Keratinocyte (primary cell): ENCODE results near the gene S100A10.

Experiments
- EZH2 ChIP-seq: IDR thresholded peaks from one replicate; pipeline ENCODE4 v1.6.1; 2012; ENCODE audit warnings: inconsistent platforms, mild to moderate bottlenecking, low read length, moderate library complexity
- TF ChIP-seq, protein P1 (sequence below), 3 experiments: IDR thresholded peaks in 1 of 3; conservative IDR thresholded peaks in 1 of 3; optimal IDR thresholded peaks in 1 of 3; 2 replicates in 2 of 3; 3 replicates in 1 of 3; pipeline versions ENCODE3 to v1.5.1; 2011; ENCODE audit warnings: low read length in 3 of 3, mild to moderate bottlenecking in 3 of 3, moderate library complexity in 2 of 3, control low read depth in 1 of 3, inconsistent platforms in 1 of 3; ENCODE audit not compliant: insufficient read depth in 2 of 3; ENCODE audit errors: extremely low read depth in 1 of 3

DNA sequence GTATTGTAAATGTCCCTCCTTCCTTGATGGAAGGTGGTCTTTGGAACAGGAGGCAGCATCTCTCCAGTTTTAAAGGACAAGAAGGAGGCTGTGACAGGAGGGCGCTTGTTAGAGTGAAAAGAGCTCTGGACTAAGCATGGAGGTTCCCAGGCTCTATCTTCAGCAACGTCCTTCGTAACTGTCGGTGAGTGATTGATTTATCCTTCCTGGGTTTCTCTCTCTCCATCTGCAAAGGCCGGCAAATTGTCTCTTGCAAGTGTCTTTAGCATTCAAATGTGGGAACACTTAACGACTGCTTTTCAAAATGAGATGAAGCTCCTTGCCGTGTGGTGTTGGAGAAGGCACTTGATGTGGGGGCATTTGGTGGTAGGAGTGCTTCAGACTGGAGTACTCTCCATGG is 27.9 kb upstream of the S100A10 start:
- TF ChIP-seq, protein P1, sequence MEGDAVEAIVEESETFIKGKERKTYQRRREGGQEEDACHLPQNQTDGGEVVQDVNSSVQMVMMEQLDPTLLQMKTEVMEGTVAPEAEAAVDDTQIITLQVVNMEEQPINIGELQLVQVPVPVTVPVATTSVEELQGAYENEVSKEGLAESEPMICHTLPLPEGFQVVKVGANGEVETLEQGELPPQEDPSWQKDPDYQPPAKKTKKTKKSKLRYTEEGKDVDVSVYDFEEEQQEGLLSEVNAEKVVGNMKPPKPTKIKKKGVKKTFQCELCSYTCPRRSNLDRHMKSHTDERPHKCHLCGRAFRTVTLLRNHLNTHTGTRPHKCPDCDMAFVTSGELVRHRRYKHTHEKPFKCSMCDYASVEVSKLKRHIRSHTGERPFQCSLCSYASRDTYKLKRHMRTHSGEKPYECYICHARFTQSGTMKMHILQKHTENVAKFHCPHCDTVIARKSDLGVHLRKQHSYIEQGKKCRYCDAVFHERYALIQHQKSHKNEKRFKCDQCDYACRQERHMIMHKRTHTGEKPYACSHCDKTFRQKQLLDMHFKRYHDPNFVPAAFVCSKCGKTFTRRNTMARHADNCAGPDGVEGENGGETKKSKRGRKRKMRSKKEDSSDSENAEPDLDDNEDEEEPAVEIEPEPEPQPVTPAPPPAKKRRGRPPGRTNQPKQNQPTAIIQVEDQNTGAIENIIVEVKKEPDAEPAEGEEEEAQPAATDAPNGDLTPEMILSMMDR (optimal IDR thresholded peaks at IDR 0.05 in 1 of 3, IDR thresholded peaks at IDR 0.05 in 1 of 3, conservative IDR thresholded peaks at IDR 0.05 in 1 of 3; ENCODE audit: extremely low read depth in 1 of 3, insufficient read depth in 2 of 3, low read length in 3 of 3): no peak
- TF ChIP-seq EZH2: no peak
